HFF-Myc (cell line): ENCODE results near the gene PACSIN2.
"Not testable (repeated sequence)": the region's sequence is repeated elsewhere in the genome, so short reads cannot be mapped to it uniquely, and the experiment has no call there.

ENCODE experiments used
- DNase-seq: peaks from one replicate; pipeline ENCODE4 v3.0.0-alpha.2; 2011; ENCODE audit warnings: low read depth; ENCODE audit errors: extremely low read depth
- H3K4me3 ChIP-seq: replicated peaks from 2 replicates; pipeline ENCODE4 v1.5.1; 2011; ENCODE audit warnings: low read depth, mild to moderate bottlenecking, control low read depth, low read length
- CTCF ChIP-seq: IDR thresholded peaks from 2 replicates; pipeline ENCODE4 v1.5.1; 2012; ENCODE audit warnings: mild to moderate bottlenecking, low read depth, low read length, control low read depth; ENCODE audit errors: missing control alignments

Gene PACSIN2

GRCh38 chr22:43031617-43032016 lies 16.7 kb upstream of the PACSIN2 start:
- H3K4me3 ChIP-seq: no peak overlapping the region
- TF ChIP-seq CTCF: no peak
- no peak for DNase-seq

GRCh38 chr22:43018615-43019014 lies 3.7 kb upstream of the PACSIN2 start:
- H3K4me3 ChIP-seq: no peak overlapping the region
- DNase-seq: no peak
- TF ChIP-seq CTCF: no peak

DNA sequence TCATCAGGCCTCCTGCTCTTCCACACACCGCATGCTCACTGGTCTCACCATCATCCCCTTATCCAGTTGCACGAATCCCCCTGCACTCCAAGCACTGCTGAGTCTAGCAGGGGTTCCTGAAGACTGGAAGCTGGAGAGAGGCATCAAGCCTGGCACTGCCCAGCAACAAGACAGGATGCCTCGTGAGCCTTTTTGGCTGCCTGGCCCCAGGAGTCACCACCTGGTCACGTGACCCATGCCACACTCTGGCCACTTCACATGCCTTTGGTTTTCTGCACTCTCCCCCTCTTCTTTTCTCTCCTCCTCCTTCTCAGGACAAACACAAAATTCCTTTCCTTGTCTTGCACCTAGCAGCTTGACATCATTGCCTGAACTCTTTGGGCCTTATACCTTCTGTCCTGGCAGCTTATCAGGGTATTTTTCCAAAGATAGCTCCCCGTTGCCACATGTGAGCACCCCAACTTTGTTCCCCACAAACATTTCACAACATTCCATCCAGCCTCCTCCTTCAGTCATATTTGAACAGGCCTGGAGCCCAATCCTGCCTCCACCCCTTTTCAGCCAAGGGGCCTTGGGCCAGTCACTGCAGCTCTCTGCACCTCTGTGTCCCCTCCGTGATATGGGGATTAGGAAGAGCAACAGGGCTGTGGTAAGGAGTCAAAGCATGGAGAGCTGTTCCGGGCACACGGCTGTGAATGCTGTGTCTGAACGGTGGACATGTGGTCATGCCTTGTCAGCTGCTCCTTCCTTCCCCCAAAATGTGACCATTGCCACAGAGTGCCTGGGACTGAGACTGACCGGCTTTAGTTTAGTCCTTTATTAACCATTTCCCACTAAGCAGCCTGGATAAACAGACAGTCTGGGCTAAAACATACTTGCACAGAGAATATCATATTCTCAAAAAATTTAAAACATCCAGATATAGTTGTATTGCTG lies 2.8 kb upstream of the PACSIN2 start:
- no peak for DNase-seq
- no peak for TF ChIP-seq CTCF
- H3K4me3 ChIP-seq: no peak overlapping the region

DNA sequence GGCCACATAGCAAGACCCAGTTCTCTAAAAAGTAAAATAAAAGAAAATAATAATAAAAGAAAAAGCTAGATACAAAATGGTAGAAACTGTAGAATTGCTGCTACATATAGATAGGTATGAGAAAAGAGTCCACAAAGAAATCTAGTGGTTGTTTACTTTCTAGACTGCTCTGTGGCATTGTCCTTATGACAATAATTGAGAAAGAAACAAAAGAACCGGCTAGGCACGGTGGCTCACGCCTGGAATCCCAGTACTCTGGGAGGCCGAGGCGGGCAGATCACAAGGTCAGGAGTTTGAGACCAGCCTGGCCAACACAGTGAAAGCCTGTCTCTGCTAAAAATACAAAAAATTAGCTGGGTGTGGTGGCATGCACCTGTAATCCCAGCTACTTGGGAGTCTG lies 1.2 kb upstream of the PACSIN2 start:
- H3K4me3 ChIP-seq, DNase-seq: not testable (repeated sequence)

DNA sequence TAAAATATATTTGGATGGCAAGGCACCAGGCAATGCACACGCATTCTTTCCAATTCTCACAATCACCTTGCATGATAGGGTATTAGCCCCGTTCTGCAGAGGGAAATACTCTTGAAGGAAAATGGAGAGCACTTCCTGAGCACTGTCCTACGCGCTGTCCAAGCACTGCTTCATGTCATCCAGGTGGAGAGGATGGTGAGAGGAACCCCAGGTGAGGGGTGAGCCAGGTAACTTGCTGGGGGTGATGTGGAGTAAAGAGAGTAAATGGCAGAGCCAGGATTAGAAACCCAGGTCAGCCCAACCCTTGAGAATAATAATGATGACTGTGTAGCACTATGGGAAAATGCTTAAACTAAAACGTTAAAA lies 711 bp upstream of the PACSIN2 start:
- DNase-seq: no peak
- no peak for TF ChIP-seq CTCF

DNA sequence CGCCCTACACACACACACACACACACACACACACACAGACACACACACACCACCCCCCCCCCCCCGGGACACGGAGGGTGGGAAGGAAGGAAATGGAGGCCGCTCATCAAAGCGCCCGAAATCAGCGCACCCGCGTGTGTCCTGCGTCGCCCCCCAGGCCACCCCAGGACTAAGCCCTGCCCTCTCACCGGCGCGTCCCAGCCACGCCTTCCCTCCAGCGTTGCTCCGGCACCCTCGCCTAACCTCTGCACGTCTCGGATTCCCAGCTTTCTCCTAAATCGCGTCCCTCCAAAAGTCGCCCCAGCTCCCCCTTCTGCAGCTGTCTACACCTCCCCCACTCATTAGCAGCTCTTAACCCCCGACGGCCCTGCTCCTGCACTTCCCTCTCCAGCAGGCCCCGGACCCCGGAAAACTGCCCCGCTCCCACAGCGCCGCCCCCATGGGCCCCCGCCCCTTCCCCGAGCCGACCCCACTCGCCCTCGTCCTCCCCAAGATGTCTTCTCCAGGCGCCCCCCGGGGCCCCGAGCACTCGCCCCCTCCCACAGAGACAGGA lies 557 bp downstream of the PACSIN2 start:
- DNase-seq: no peak
- peak overlapping the region; percentile 61 for H3K4me3 ChIP-seq
- TF ChIP-seq CTCF: no peak

More for the DNA sequence above, 711 bp upstream of the PACSIN2 start:
- peak overlapping the region; percentile 61 for H3K4me3 ChIP-seq

DNA sequence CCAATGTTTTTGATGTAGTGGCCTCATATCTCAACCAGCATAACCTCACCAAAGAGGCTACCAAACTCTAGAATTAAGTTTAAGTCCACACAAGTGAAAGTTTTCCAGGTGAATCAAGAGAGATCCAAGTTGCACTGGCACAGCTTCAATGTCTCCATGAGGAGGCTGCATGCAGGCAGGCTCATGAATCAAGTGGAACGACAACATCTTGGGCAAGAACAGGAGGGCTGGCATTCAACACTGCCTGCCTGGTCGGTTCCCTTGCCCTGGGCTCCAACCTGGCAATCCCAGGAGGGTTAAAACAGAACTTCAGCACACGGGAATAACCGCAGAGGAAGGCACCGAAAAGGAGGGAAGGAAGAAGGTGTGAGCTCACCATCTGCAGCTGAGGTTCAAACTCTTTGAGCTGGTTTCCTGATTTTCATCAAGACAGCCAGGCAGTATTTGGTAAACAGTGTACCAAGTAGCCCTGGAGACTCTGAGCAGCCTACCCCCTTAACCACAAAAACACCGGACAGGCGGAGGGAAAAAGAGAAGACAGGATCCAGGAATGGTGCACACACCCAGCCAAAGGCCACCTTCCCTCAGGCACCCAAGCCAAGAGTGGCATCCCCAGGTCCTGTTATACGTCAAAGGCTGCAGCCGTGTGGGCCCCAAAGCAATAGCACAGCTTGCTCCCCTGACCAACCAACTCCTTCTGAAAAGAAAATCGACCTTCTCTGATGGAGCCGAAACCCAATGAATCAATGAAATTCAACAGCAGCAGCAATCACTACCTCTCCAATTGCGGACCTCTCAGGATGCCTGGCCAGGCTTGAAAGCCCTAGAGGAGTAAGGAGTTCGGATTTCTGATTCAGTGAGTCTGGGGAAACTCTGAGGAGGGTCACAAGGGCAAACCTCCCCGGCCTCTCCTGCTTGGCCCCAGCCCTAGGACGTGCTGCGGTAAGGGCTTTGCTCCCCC lies 1.3 kb downstream of the PACSIN2 start:
- TF ChIP-seq CTCF: no peak
- H3K4me3 ChIP-seq: peak overlapping the region; percentile 61
- DNase-seq: no peak
